ENCODE results near the gene CATSPER3. TPM values are rescaled to one million over a fixed set of nuclear protein-coding genes. Genes with fewer than 3 reads are reported as not detected.

CATSPER3 gene
- total and polyA plus RNA-seq, 2 of the 8 experiments (the other 6 are each of a cell fraction or from before 2014, with no cell fraction given), result 0.62 TPM; not detected in 1

- TF ChIP-seq E2F6 (IDR thresholded peaks at IDR 0.05) (no peak), CEBPB (IDR thresholded peaks at IDR 0.05; ENCODE audit: low read depth, low read length) (no peak), CTCF (IDR thresholded peaks at IDR 0.05; ENCODE audit: control extremely low read depth in 1 of 3, insufficient read depth in 1 of 3, low read depth in 1 of 3, low read length in 3 of 3) (no peak), POU5F1 (IDR thresholded peaks at IDR 0.05; ENCODE audit: low read depth, low read length) (no peak), PHF8 (conservative IDR thresholded peaks at IDR 0.05; ENCODE audit: low read depth, low read length) (no peak), SRF (IDR thresholded peaks at IDR 0.05; ENCODE audit: low read depth, low read length) (no peak), RNF2 (IDR thresholded peaks at IDR 0.05; ENCODE audit: borderline replicate concordance, low read depth, low read length, missing control alignments, poor library complexity, severe bottlenecking) (no peak)
Measured at GRCh38 chr5:135020111-135020895, 52.6 kb downstream of the CATSPER3 start (continued).
